Gastroesophageal sphincter (tissue), 3 donors: ENCODE data around the gene MIDN.

Experiments used
- CTCF ChIP-seq, 4 experiments: fragments of 200-600 bp in 2 of 4; fragments of 450-650 bp in 2 of 4; sonication (generic) in 1 of 4; IDR thresholded peaks; one replicate each; pipeline ENCODE4 v1.5.1; 2017 to 2019; ENCODE audit warnings: antibody characterized with exemption in 4 of 4, mild to moderate bottlenecking in 2 of 4, moderate library complexity in 2 of 4
- POLR2A ChIP-seq, 2 donors: fragments of 450-650 bp; IDR thresholded peaks; one replicate each; pipeline ENCODE4 v1.6.1; 2017; ENCODE audit warnings: antibody characterized with exemption in 2 of 2, mild to moderate bottlenecking in 2 of 2, moderate library complexity in 1 of 2

GRCh38 chr19:1295169-1296012 lies 47.0 kb downstream of the MIDN start:
- TF ChIP-seq POLR2A (IDR thresholded peaks at IDR 0.05) (no peak), CTCF (IDR thresholded peaks at IDR 0.05) (no peak)
